Fibroblast of skin of back (primary cell): ENCODE data around the gene RALGPS2.
"Not testable (repeated sequence)": the region's sequence is repeated elsewhere in the genome, so short reads cannot be mapped to it uniquely, and the experiment has no call there.

Experiments used
- DNase-seq: peaks from one replicate; pipeline ENCODE4 v3.0.0-alpha.2; 2013

RALGPS2 gene

GRCh38 chr1:178724376-178724727 lies 692 bp upstream of the RALGPS2 start:
- DNase-seq = no peak

- DNase-seq = peak; percentile 24
Observed at GRCh38 chr1:178725466-178726086, 532 bp downstream of the RALGPS2 start.

GRCh38 chr1:178726087-178726517 lies 1.1 kb downstream of the RALGPS2 start:
- peak; percentile 78 for DNase-seq

- no peak for DNase-seq
Observed at GRCh38 chr1:178726545-178726944, 1.5 kb downstream of the RALGPS2 start.

GRCh38 chr1:178727014-178727895 lies 2.2 kb downstream of the RALGPS2 start:
- no peak for DNase-seq

GRCh38 chr1:178733972-178734371 lies 8.9 kb downstream of the RALGPS2 start:
- DNase-seq = no peak

- no peak for DNase-seq
Observed at GRCh38 chr1:178738780-178739179, 13.7 kb downstream of the RALGPS2 start.

GRCh38 chr1:178739285-178740045 lies 14.4 kb downstream of the RALGPS2 start:
- no peak for DNase-seq

GRCh38 chr1:178740491-178740890 lies 15.4 kb downstream of the RALGPS2 start:
- no peak for DNase-seq

- DNase-seq = no peak
Observed at GRCh38 chr1:178740924-178741323, 15.9 kb downstream of the RALGPS2 start.

- DNase-seq = no peak
Observed at GRCh38 chr1:178743801-178744200, 18.8 kb downstream of the RALGPS2 start.

GRCh38 chr1:178745260-178745659 lies 20.2 kb downstream of the RALGPS2 start:
- no peak for DNase-seq

- DNase-seq = no peak
Observed at GRCh38 chr1:178746345-178746744, 21.3 kb downstream of the RALGPS2 start.

GRCh38 chr1:178747361-178747760 lies 22.3 kb downstream of the RALGPS2 start:
- not testable (repeated sequence) for DNase-seq

- DNase-seq = no peak
Observed at GRCh38 chr1:178749581-178750166, 24.6 kb downstream of the RALGPS2 start.

- no peak for DNase-seq
Observed at GRCh38 chr1:178751046-178751445, 26.0 kb downstream of the RALGPS2 start.

- no peak for DNase-seq
Observed at GRCh38 chr1:178752891-178753290, 27.8 kb downstream of the RALGPS2 start.

- DNase-seq = not testable (repeated sequence)
Observed at GRCh38 chr1:178754655-178755256, 29.7 kb downstream of the RALGPS2 start.

- DNase-seq = peak; percentile 12
Observed at GRCh38 chr1:178768423-178768822, 43.4 kb downstream of the RALGPS2 start.

- DNase-seq = no peak
Observed at GRCh38 chr1:178772952-178773351, 47.9 kb downstream of the RALGPS2 start.

GRCh38 chr1:178774263-178774662 lies 49.2 kb downstream of the RALGPS2 start:
- peak; percentile 34 for DNase-seq

- no peak for DNase-seq
Observed at GRCh38 chr1:178776553-178776952, 51.5 kb downstream of the RALGPS2 start.
